Memory B cell (primary cell): ENCODE data around the gene TGFBR3.

ENCODE experiments used
- ATAC-seq: fragments of 150-1000 bp; cut with Tn5 transposase; 2 replicates; pipeline ENCODE4 v1.10.0; 2021; ENCODE audit warnings: low read depth, mild to moderate bottlenecking, moderate library complexity
- DNase-seq, 2 donors: peaks; one replicate each; pipeline ENCODE4 v3.0.0; 2022; ENCODE audit warnings: low spot score in 2 of 2
- H3K27ac Mint-ChIP-seq: one replicate; pipeline ENCODE4 v1.8.0; 2022; ENCODE audit warnings: mild to moderate bottlenecking, moderate library complexity, mixed read lengths
- H3K27me3 Mint-ChIP-seq: one replicate; pipeline ENCODE4 v1.8.0; 2022; ENCODE audit warnings: mixed read lengths
- H3K36me3 Mint-ChIP-seq: one replicate; pipeline ENCODE4 v1.8.0; 2022; ENCODE audit warnings: mild to moderate bottlenecking, mixed read lengths
- H3K4me1 Mint-ChIP-seq: one replicate; pipeline ENCODE4 v1.8.0; 2022; ENCODE audit warnings: mixed read lengths
- H3K4me3 Mint-ChIP-seq: one replicate; pipeline ENCODE4 v1.8.0; 2022; ENCODE audit warnings: mild to moderate bottlenecking, moderate library complexity, mixed read lengths
- H3K9me3 Mint-ChIP-seq: one replicate; pipeline ENCODE4 v1.8.0; 2022; ENCODE audit warnings: mixed read lengths

The TGFBR3 gene

GRCh38 chr1:91770667-91771268 is 115.2 kb downstream of the TGFBR3 start:
- no peaks in the 10 kb centered on the region for H3K4me1 Mint-ChIP-seq
- no peaks in the 10 kb centered on the region for H3K36me3 Mint-ChIP-seq
- H3K27me3 Mint-ChIP-seq = peaks cover 1% of the 10 kb centered on the region
- ATAC-seq (no peak), DNase-seq (no peak)
- no peak overlapping the region for H3K4me3 Mint-ChIP-seq
- H3K27ac Mint-ChIP-seq = no peak overlapping the region
- no peaks in the 10 kb centered on the region for H3K9me3 Mint-ChIP-seq

DNA sequence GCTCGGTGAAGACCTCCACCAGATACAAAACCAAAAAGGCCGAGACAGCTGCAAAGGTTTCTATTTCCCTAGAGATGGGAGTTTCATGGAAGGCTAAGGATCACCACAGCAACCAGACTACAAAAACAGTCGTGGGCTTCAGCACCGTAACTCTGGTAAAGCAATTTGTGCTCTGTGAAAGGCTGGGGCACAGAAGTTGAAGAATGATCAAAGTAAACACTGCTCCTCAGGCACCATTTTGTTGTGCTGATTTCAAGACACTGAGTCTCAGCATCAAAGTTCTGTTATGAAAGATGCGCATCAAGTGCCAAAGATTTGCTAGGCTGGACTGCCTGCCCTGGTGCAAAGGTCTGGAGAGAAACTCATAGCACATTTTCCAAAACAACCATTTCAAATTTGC is 116.2 kb downstream of the TGFBR3 start:
- H3K36me3 Mint-ChIP-seq = no peaks in the 10 kb centered on the region
- H3K4me1 Mint-ChIP-seq = no peaks in the 10 kb centered on the region
- no peak for DNase-seq
- H3K27me3 Mint-ChIP-seq = peaks cover 3% of the 10 kb centered on the region
- no peak overlapping the region for H3K4me3 Mint-ChIP-seq
- H3K9me3 Mint-ChIP-seq = no peaks in the 10 kb centered on the region
- ATAC-seq = no peak
- no peak overlapping the region for H3K27ac Mint-ChIP-seq

- H3K27ac Mint-ChIP-seq = no peak overlapping the region
- no peaks in the 10 kb centered on the region for H3K36me3 Mint-ChIP-seq
- no peaks in the 10 kb centered on the region for H3K9me3 Mint-ChIP-seq
- peaks cover 3% of the 10 kb centered on the region for H3K27me3 Mint-ChIP-seq
- H3K4me1 Mint-ChIP-seq = no peaks in the 10 kb centered on the region
- ATAC-seq = no peak
- H3K4me3 Mint-ChIP-seq = no peak overlapping the region
- DNase-seq = no peak
Observed at GRCh38 chr1:91768786-91769725, 116.9 kb downstream of the TGFBR3 start.

DNA sequence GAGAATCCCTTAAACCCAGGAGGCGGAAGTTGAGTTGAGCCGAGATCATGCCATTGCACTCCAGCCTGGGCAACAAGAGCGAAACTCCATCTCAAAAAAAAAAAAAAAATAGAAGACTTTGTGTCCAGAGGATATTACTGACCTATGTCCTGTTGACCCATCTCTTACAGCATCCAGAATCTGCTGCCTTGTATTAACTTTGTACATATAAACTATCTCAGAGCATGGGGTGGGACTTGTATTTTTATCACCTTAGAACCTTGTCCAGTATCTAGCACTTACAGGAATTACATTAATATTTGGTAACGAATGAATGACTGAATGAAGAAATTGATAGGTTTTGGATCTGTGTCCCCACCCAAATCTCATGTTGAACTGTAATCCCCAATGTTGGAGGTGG is 117.8 kb downstream of the TGFBR3 start:
- H3K27ac Mint-ChIP-seq = no peak overlapping the region
- no peak for ATAC-seq
- H3K27me3 Mint-ChIP-seq = peaks cover 3% of the 10 kb centered on the region
- H3K9me3 Mint-ChIP-seq = no peaks in the 10 kb centered on the region
- DNase-seq = no peak
- H3K4me3 Mint-ChIP-seq = no peak overlapping the region
- no peaks in the 10 kb centered on the region for H3K36me3 Mint-ChIP-seq
- no peaks in the 10 kb centered on the region for H3K4me1 Mint-ChIP-seq

GRCh38 chr1:91766883-91767282 is 119.1 kb downstream of the TGFBR3 start:
- DNase-seq = no peak
- ATAC-seq = no peak
- H3K9me3 Mint-ChIP-seq = no peaks in the 10 kb centered on the region
- no peak overlapping the region for H3K4me3 Mint-ChIP-seq
- H3K27ac Mint-ChIP-seq = no peak overlapping the region
- H3K4me1 Mint-ChIP-seq = no peaks in the 10 kb centered on the region
- no peaks in the 10 kb centered on the region for H3K36me3 Mint-ChIP-seq
- H3K27me3 Mint-ChIP-seq = peaks cover 3% of the 10 kb centered on the region

GRCh38 chr1:91765880-91766443 is 120.0 kb downstream of the TGFBR3 start:
- no peak for ATAC-seq
- no peak overlapping the region for H3K4me3 Mint-ChIP-seq
- H3K27me3 Mint-ChIP-seq = peaks cover 1% of the 10 kb centered on the region
- no peak overlapping the region for H3K27ac Mint-ChIP-seq
- no peaks in the 10 kb centered on the region for H3K9me3 Mint-ChIP-seq
- H3K4me1 Mint-ChIP-seq = no peaks in the 10 kb centered on the region
- DNase-seq = no peak
- H3K36me3 Mint-ChIP-seq = no peaks in the 10 kb centered on the region

- DNase-seq (no peak), ATAC-seq (no peak)
- peaks cover 1% of the 10 kb centered on the region for H3K27me3 Mint-ChIP-seq
- H3K27ac Mint-ChIP-seq = no peak overlapping the region
- no peaks in the 10 kb centered on the region for H3K4me1 Mint-ChIP-seq
- H3K9me3 Mint-ChIP-seq = no peaks in the 10 kb centered on the region
- H3K4me3 Mint-ChIP-seq = no peak overlapping the region
- H3K36me3 Mint-ChIP-seq = no peaks in the 10 kb centered on the region
Observed at GRCh38 chr1:91765293-91765692, 120.7 kb downstream of the TGFBR3 start.

DNA sequence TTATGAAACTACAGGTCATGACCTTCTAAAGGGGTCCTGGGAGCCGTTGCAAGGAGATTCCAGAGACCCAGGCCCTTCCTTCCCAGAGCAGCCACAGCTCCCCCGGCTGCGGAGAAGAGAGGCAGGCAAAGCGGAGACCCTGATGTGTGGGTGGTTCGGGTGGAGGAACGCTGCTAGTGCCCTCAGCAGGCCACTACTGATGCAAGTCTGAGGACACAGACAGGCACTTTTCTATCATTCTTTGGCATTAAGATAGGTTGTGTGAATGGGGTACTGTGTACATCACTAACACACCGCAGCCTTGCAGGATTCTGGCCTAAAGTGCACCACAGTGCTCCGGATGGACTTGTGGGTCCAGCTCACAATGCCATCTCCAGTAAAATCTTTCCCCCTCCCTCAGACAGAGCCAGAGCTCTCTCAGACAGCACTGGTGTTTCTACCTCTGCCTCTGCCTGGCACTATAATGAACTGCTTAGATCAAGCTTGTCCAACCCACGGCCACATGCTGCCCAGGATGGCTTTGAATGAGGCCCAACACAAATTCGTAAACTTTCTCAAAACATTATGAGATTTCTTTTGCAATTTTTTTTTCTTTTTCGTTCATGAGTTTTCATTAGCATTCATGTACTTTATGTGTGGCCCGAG is 121.4 kb downstream of the TGFBR3 start:
- ATAC-seq (no peak), DNase-seq (no peak)
- Mint-ChIP-seq H3K36me3 (no peaks in the 10 kb centered on the region), H3K27me3 (peaks cover 1% of the 10 kb centered on the region), H3K9me3 (no peaks in the 10 kb centered on the region), H3K4me3 (no peak overlapping the region), H3K4me1 (no peaks in the 10 kb centered on the region), H3K27ac (no peak overlapping the region)

- ATAC-seq (no peak), DNase-seq (no peak)
- H3K9me3 Mint-ChIP-seq = no peaks in the 10 kb centered on the region
- H3K36me3 Mint-ChIP-seq = no peaks in the 10 kb centered on the region
- H3K4me3 Mint-ChIP-seq = no peak overlapping the region
- no peaks in the 10 kb centered on the region for H3K4me1 Mint-ChIP-seq
- no peak overlapping the region for H3K27ac Mint-ChIP-seq
- peaks cover 1% of the 10 kb centered on the region for H3K27me3 Mint-ChIP-seq
Observed at GRCh38 chr1:91763252-91763651, 122.7 kb downstream of the TGFBR3 start.

DNA sequence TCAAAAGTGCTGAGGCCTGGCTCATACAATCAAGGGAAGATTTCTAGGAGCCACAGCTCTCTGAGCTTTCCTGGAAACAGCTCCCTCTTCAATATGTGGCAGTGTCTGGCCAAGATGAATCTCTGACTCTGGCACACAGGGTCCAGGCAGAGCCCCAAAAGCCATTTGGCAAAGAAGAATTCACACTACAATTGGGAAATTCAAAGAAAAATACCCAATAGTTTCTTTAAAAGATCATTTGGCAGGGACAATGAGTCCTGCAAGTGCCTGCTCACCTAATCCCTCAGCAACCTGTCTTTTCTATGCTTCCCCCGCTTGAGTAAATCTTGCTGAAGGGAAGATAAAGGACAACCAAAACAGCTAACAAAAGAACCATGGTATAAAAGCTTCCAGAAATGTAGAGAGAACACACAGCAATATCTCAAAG is 124.6 kb downstream of the TGFBR3 start:
- Mint-ChIP-seq H3K9me3 (no peaks in the 10 kb centered on the region), H3K36me3 (no peaks in the 10 kb centered on the region), H3K27ac (no peak overlapping the region), H3K27me3 (peaks cover 1% of the 10 kb centered on the region), H3K4me3 (no peak overlapping the region), H3K4me1 (no peaks in the 10 kb centered on the region)
- no peak for DNase-seq
- no peak for ATAC-seq

- Mint-ChIP-seq H3K4me3 (no peak overlapping the region), H3K27ac (no peak overlapping the region), H3K27me3 (peaks cover 1% of the 10 kb centered on the region), H3K4me1 (no peaks in the 10 kb centered on the region), H3K9me3 (no peaks in the 10 kb centered on the region), H3K36me3 (no peaks in the 10 kb centered on the region)
- DNase-seq (no peak), ATAC-seq (no peak)
Observed at GRCh38 chr1:91760512-91760911, 125.4 kb downstream of the TGFBR3 start.

GRCh38 chr1:91759076-91759475 is 126.9 kb downstream of the TGFBR3 start:
- Mint-ChIP-seq H3K9me3 (no peaks in the 10 kb centered on the region), H3K27ac (no peak overlapping the region), H3K4me1 (peaks cover under 1% of the 10 kb centered on the region), H3K27me3 (no peaks in the 10 kb centered on the region), H3K4me3 (no peak overlapping the region), H3K36me3 (no peaks in the 10 kb centered on the region)
- ATAC-seq (no peak), DNase-seq (no peak)

- no peaks in the 10 kb centered on the region for H3K36me3 Mint-ChIP-seq
- H3K4me1 Mint-ChIP-seq = peaks cover 5% of the 10 kb centered on the region
- ATAC-seq (no peak), DNase-seq (no peak)
- no peak overlapping the region for H3K27ac Mint-ChIP-seq
- no peak overlapping the region for H3K4me3 Mint-ChIP-seq
- no peaks in the 10 kb centered on the region for H3K27me3 Mint-ChIP-seq
- no peaks in the 10 kb centered on the region for H3K9me3 Mint-ChIP-seq
Observed at GRCh38 chr1:91757763-91758460, 128.0 kb downstream of the TGFBR3 start.
